ENCODE data around the gene ARID3A.
"Not testable (repeated sequence)": the region's sequence is repeated elsewhere in the genome, so short reads cannot be mapped to it uniquely, and the experiment has no call there.

The ARID3A gene

GRCh38 chr19:1019980-1020867 is 94.4 kb downstream of the ARID3A start:
- no peak for DNase-seq

GRCh38 chr19:1020868-1021425 is 95.1 kb downstream of the ARID3A start, which contains the start of gene TMEM259:
TSS of gene TMEM259 (minus strand) at chr19:1021123. CDS start at chr19:1020996, 127 bp downstream.
- peak; percentile 95 for DNase-seq

GRCh38 chr19:1023883-1024188 is 98.0 kb downstream of the ARID3A start:
- DNase-seq: not testable (repeated sequence)

DNA sequence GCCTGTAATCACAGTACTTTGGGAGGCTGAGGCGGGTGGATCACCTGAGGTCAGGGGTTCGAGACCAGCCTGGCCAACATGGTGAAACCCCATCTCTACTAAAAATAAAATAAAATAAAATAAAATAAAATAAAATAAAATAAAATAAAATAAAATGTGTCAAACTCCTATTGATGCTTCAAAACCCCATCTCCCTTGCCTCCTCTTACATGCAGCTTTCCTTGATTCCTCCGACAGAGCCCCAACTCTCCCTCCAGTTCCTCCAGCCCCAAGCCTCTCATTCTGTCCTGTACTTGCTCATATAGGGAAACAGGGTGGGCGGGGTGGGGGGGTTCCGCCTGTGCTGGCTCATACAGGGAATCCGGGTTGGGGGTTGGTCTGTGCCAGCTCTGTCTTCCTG is 99.2 kb downstream of the ARID3A start:
- not testable (repeated sequence) for DNase-seq
